Prostate gland (tissue), 2 donors: ENCODE data around the gene RGS2. TPM values are rescaled to one million over a fixed set of nuclear protein-coding genes. Genes with fewer than 3 reads are reported as not detected.
A peak's percentile ranks its signal among the peaks of the same experiment; 100 is the strongest.

Source experiments
- DNase-seq: peaks from one replicate; pipeline ENCODE4 v3.0.0-alpha.2; 2019; ENCODE audit warnings: low spot score
- H3K27ac ChIP-seq, 2 donors: fragments of 200-600 bp; sonication (generic); 2 replicates each; pipeline ENCODE4 v1.5.1; 2017 to 2019
- H3K27me3 ChIP-seq: fragments of 200-600 bp; sonication (generic); replicated peaks from 2 replicates; pipeline ENCODE4 v1.5.1; 2019; ENCODE audit not compliant: insufficient read depth
- H3K36me3 ChIP-seq, 2 donors: fragments of 200-600 bp; sonication (generic); 1 replicate in 1 of 2; 2 replicates in 1 of 2; pipeline versions ENCODE4 v1.5.1 to v1.8.1; 2017 to 2019
- H3K4me1 ChIP-seq: fragments of 200-600 bp; sonication (generic); replicated peaks from 2 replicates; pipeline ENCODE4 v1.5.1; 2019
- H3K4me3 ChIP-seq, 2 donors: fragments of 200-600 bp; sonication (generic); 2 replicates each; pipeline ENCODE4 v1.5.1; 2017 to 2019
- H3K9me3 ChIP-seq: fragments of 200-600 bp; sonication (generic); 2 replicates; pipeline ENCODE4 v1.5.1; 2017
- POLR2A ChIP-seq: fragments of 450-650 bp; IDR thresholded peaks from one replicate; pipeline ENCODE4 v1.6.1; 2016; ENCODE audit warnings: antibody characterized with exemption, mild to moderate bottlenecking
- POLR2AphosphoS5 ChIP-seq: sonication (generic); formaldehyde crosslinking; IDR thresholded peaks from one replicate; pipeline ENCODE4 v1.6.1; 2017; ENCODE audit warnings: antibody characterized with exemption
- WGBS: methylation state at CpG from one replicate; pipeline ENCODE4 v1.1.5; 2018; 5-methylcytosine and 5-hydroxymethylcytosine counted together
- intact Hi-C: fragments of 100-400 bp; cut with DNase I; formaldehyde crosslinking; loops from one replicate; pipeline ENCODE4 v1.14.2; 2022
- total RNA-seq, 2 donors: library from RNA; depleted of rRNA; stranded (reverse); fragments of >200 nt; gene quantifications; one replicate each; pipeline ENCODE4 v1.1.0, GENCODE V29; 2016
- TF ChIP-seq, protein P1 (sequence below), 4 experiments: fragments of 200-600 bp in 2 of 4; fragments of 450-650 bp in 2 of 4; sonication (generic) in 2 of 4; IDR thresholded peaks; 1 replicate in 3 of 4; 2 replicates in 1 of 4; pipeline ENCODE4 v1.5.1; 2016 to 2019; ENCODE audit warnings: antibody characterized with exemption in 4 of 4, mild to moderate bottlenecking in 2 of 4, moderate library complexity in 2 of 4

The RGS2 gene
- total RNA-seq, 2 donors from 2014 or later = 70.2 to 129 TPM

DNA sequence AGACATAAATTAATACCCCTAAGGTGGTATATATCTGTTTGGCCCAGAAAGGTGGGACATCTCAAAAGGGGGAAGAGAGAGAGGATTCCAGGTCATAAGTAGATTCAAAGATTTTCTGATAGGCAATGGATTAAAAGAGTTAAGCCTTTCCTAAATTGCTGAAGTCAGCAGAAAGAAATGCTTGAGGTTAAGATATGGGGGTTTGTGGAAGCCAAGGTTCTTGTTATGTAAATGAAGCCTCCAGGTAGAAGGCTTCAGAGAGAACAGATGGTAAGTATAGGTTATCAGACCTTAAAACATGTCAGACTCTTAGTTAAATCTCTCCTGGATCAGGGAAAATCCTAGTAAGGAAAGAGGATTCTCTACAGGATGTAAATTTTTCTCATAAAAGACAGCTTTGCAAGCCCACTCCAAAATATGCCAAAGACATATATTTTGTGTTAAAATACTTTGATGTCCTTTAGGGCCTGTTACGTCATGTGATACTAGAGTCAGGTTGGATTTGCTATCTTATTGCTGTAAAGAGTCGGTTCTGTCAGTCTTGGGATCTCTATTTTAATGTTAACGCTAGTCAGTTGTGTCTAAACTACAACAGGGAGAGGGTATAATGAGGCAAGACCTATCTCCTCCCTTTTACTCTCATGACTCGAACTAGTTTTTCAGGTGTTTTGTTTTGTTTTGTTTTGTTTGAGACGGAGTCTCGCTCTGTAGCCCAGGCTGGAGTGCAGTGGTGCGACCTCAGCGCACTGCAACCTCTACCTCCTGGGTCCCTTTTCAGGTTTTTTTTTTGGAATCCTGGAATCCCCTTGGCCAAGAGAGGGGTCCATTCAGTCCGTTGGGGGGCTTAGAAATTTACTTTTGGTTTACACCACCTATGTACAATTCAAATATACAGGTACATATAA lies 30.6 kb downstream of the RGS2 start:
- TF ChIP-seq, protein P1, sequence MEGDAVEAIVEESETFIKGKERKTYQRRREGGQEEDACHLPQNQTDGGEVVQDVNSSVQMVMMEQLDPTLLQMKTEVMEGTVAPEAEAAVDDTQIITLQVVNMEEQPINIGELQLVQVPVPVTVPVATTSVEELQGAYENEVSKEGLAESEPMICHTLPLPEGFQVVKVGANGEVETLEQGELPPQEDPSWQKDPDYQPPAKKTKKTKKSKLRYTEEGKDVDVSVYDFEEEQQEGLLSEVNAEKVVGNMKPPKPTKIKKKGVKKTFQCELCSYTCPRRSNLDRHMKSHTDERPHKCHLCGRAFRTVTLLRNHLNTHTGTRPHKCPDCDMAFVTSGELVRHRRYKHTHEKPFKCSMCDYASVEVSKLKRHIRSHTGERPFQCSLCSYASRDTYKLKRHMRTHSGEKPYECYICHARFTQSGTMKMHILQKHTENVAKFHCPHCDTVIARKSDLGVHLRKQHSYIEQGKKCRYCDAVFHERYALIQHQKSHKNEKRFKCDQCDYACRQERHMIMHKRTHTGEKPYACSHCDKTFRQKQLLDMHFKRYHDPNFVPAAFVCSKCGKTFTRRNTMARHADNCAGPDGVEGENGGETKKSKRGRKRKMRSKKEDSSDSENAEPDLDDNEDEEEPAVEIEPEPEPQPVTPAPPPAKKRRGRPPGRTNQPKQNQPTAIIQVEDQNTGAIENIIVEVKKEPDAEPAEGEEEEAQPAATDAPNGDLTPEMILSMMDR (IDR thresholded peaks at IDR 0.05) = no peak
- TF ChIP-seq POLR2AphosphoS5 = no peak
- no peak for TF ChIP-seq POLR2A
- WGBS = 86% methylated on average over 9 of the region's 9 CpGs
- DNase-seq = no peak
- no peak overlapping the region for H3K27ac ChIP-seq
- no peaks in the 10 kb centered on the region for H3K36me3 ChIP-seq
- no peaks in the 10 kb centered on the region for H3K27me3 ChIP-seq
- H3K4me1 ChIP-seq = no peaks in the 10 kb centered on the region
- H3K9me3 ChIP-seq = no peaks in the 10 kb centered on the region
- H3K4me3 ChIP-seq = no peak overlapping the region
- intact Hi-C loops = no loop called here

DNA sequence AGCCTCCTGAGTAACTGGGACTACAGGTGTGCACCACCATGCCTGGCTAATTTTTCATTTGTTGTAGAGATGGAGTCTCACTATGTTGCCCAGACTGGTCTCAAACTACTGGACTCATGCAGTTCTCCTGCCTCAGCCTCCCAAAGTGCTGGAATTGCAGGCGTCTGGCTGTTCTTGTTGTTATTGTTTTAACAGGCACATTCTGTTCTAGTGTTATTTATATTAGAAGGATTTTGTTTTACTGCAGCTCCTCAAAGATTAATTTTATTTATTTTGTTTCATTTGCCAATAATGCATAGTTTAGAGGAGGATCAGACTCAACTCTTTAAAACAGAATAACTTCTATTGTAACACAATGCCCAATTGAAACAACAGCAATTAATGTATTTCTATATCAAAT lies 35.5 kb downstream of the RGS2 start:
- TF ChIP-seq POLR2AphosphoS5 (peak; percentile 71), POLR2A (no peak)
- TF ChIP-seq, protein P1 (IDR thresholded peaks at IDR 0.05) = no peak
- intact Hi-C loops = no loop called here
- Histone ChIP-seq H3K36me3 (no peaks in the 10 kb centered on the region), H3K9me3 (no peaks in the 10 kb centered on the region), H3K4me1 (no peaks in the 10 kb centered on the region), H3K4me3 (no peak overlapping the region), H3K27me3 (no peaks in the 10 kb centered on the region), H3K27ac (peak overlapping the region in 1 of 2 donors; percentile 13)
- DNase-seq = no peak
- 32% methylated on average over 1 of the region's 1 CpG for WGBS

DNA sequence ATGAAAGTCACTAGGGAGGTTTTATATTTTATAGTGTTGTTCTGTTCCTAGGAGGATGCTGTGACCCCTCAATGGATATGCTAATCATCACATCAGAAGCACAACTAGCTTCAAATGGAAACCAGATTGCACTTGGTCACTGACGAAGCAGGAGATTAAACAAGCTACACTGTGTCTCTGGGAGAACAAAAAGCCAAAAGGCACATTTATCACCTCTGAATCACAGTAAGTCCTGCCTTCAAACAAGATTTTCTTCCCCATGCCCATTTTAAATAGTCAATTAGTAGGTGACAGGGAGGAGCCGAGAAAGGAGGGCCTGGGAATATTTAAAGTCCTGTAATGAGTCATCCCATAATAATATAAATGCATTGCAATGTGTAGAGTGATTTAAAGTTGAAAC lies 38.1 kb downstream of the RGS2 start:
- intact Hi-C loops = no loop called here
- Histone ChIP-seq H3K9me3 (no peaks in the 10 kb centered on the region), H3K4me1 (no peaks in the 10 kb centered on the region), H3K36me3 (no peaks in the 10 kb centered on the region), H3K27me3 (no peaks in the 10 kb centered on the region), H3K4me3 (no peak overlapping the region), H3K27ac (peak overlapping the region in 1 of 2 donors; percentile 28)
- no peak for DNase-seq
- TF ChIP-seq POLR2AphosphoS5 (no peak), POLR2A (no peak)
- TF ChIP-seq, protein P1 (IDR thresholded peaks at IDR 0.05) = no peak
- WGBS = 60% methylated on average over 2 of the region's 2 CpGs

DNA sequence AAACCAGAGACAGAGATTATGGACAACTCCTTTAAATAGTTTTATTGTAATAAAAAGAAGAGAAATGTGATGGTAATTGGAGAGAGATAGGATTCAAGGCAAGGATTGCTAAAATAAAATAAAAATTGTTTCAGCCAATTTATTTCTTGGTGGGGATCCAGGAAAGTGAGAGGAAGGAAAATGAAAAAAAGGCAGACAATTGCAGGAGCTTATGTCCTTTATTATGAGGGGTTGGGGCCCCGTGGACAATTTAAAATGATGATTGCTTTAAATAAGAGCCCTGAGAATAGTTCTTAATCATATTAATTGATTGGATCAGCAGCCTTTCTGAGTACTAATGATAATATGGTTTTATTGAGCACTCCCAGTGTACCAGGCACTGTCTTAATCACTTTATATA lies 40.2 kb downstream of the RGS2 start:
- Histone ChIP-seq H3K4me3 (no peak overlapping the region), H3K9me3 (no peaks in the 10 kb centered on the region), H3K27ac (no peak overlapping the region), H3K4me1 (no peaks in the 10 kb centered on the region), H3K27me3 (no peaks in the 10 kb centered on the region), H3K36me3 (no peaks in the 10 kb centered on the region)
- intact Hi-C loops = no loop called here
- no peak for DNase-seq
- TF ChIP-seq, protein P1 (IDR thresholded peaks at IDR 0.05) = no peak
- no peak for TF ChIP-seq POLR2A
- no peak for TF ChIP-seq POLR2AphosphoS5
- WGBS = 24% methylated on average over 1 of the region's 1 CpG

DNA sequence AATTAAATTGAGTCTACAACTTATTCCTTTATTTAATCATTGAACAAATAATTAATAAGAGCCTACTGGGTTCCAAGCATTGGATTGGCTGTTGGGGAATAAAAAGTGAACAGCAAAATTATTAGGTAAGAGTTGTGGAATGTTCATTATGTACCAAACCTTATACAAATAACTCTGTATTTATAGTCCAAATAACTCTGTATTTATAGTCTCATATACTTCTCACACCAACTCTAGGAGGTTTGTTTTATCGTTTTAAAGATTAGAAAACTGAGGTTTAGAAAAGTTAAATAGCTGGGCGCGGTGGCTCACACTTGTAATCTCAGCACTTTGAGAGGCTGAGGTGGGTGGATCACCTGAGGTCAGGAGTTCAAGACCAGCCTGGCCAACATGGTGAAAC lies 40.6 kb downstream of the RGS2 start:
- DNase-seq = no peak
- Histone ChIP-seq H3K27me3 (no peaks in the 10 kb centered on the region), H3K4me3 (no peak overlapping the region), H3K27ac (no peak overlapping the region), H3K36me3 (no peaks in the 10 kb centered on the region), H3K9me3 (no peaks in the 10 kb centered on the region), H3K4me1 (no peaks in the 10 kb centered on the region)
- TF ChIP-seq, protein P1 (IDR thresholded peaks at IDR 0.05) = no peak
- no peak for TF ChIP-seq POLR2AphosphoS5
- TF ChIP-seq POLR2A = no peak
- intact Hi-C loops = no loop called here
- 53% methylated on average over 3 of the region's 3 CpGs for WGBS
